Stimulated activated CD4-positive, alpha-beta T cell treated with anti-CD3 and anti-CD28 coated beads, Interleukin-12 subunit alpha, Interleukin-12 subunit beta, amount 100 ng/mL, for 48 hours (primary cell): ENCODE measurements around the gene KLF5.
"Not testable (repeated sequence)": the region's sequence is repeated elsewhere in the genome, so short reads cannot be mapped to it uniquely, and the experiment has no call there.

Experiments used
- DNase-seq, 3 donors: peaks; one replicate each; pipeline ENCODE4 v3.0.0-alpha.2; 2020; ENCODE audit warnings: low read depth in 2 of 3, low spot score in 1 of 3

The KLF5 gene

GRCh38 chr13:73082895-73083294 is 24.1 kb downstream of the KLF5 start:
- no peak for DNase-seq

GRCh38 chr13:73088332-73088935 is 29.6 kb downstream of the KLF5 start:
- no peak for DNase-seq

DNA sequence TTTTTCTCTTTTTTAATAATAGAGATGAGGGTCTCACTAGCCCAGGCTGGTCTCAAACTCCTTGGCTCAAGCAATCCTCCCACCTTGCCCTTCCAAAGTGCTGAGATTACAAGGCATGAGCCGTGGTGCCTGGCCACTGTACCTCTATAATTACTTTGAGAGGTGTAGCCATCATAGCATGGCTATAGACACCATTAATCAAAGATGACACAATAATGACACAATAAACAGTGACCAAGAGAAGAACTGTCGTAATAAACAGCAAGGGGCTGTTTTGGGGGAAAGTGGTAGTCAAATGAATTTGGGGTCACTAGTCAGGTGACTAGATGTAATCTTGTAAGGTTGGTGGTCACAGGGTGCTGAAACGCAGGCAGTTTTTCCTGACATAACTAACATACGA is 30.4 kb downstream of the KLF5 start:
- no peak for DNase-seq

GRCh38 chr13:73090116-73090822 is 31.5 kb downstream of the KLF5 start:
- DNase-seq, result no peak

DNA sequence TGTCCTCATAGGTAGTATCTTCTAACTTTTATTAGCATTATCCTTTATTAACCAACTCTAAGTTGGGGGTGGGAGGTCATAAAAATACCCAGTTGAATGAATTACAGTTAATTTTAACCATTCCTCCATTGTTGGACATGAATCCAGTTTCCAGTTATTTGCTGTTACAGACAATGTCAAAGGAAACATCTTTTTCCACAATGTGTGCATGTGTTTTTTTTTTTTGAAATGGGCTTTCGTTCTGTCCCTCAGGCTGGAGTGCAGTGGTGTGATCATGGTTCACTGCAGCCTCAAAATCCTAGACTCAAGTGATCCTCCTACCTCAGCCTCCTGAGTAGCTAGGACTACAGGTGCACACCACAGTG is 32.0 kb downstream of the KLF5 start:
- DNase-seq, result no peak

GRCh38 chr13:73092829-73093228 is 34.0 kb downstream of the KLF5 start:
- DNase-seq, result no peak

GRCh38 chr13:73096173-73096572 is 37.4 kb downstream of the KLF5 start:
- no peak for DNase-seq

GRCh38 chr13:73096638-73097037 is 37.8 kb downstream of the KLF5 start:
- DNase-seq, result no peak

- not testable (repeated sequence) for DNase-seq
Observed at GRCh38 chr13:73100781-73101180, 42.0 kb downstream of the KLF5 start.

DNA sequence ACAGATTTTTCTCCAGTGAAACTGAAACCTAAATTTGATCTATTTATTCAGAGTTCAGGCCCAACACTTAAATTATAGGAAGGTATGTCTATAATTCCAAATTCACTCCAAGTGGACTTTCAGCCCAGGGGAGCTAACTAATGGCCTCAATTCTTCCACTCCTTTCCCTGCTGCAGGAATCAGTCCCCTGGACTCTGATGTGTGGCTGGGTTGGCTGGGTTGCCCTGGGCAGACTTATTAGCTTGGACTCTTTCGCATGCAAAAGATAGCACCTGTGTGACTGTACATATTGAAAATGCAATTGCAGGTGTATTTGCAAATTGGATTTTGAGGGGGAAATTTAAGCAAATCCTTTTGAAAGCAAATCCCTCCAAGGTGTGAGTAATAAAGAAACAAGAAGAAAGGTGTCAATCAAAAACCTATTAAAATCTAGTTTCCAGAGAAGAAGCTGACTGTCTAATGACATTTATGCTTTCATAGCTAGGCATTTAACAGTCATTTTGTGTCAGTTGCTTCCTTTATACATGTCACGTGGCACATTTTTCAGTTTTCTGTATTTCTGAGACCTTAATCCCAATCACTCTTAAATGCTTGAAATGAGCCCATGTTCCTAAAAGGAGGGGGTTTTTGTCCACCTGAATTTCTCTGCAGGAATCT is 42.7 kb downstream of the KLF5 start:
- DNase-seq, result no peak

- no peak for DNase-seq
Observed at GRCh38 chr13:73103238-73103637, 44.4 kb downstream of the KLF5 start.

DNA sequence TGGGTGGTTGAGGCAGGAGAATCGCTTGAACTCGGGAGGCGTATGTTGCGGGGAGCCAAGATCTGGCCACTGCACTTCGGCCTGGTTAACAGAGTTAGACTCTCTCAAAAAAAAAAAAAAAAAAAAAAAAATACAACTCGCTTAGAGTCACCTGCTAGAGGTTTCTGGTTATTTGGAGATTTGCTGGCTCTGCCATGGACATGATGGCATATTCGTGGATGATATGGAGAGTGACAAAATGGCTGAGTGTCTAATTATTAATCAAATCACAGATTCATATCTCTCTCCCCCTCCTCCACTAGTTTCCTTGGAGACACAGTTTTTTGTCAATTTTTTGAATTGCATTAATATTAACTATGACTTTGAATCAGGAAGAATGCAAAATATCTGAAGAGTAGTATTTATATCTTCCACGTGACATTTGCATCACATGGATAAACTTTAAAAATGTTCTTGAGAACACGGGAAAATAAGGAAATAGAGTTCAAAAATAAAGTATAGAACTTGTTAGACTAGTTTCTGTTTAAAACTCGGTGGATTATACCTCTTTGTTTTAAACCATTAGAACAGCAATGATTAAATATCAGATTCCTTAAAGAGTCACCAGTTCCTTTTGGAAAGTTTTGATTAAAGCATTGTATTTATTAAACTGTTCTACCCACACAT is 47.8 kb downstream of the KLF5 start:
- DNase-seq, result no peak

GRCh38 chr13:73107481-73107880 is 48.7 kb downstream of the KLF5 start:
- no peak for DNase-seq

DNA sequence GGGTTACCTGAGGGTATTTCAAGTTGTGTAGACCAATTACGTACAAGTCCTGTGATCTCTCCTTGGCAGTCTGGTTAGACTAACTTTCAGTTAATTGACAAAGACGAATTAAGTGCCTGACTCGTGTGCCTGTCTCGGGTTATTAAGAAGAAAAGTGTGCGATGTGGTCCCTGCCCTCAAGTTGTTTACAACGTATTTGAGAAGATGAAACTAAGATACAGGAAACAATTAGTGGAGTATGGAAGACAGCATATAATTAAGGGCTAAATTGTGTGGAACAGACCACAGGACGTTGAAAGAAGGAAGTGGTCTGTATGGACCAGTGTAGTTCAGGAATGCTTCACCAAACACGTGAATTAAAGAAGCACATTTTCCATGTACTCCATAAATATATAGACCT is 49.2 kb downstream of the KLF5 start:
- DNase-seq, result no peak

DNA sequence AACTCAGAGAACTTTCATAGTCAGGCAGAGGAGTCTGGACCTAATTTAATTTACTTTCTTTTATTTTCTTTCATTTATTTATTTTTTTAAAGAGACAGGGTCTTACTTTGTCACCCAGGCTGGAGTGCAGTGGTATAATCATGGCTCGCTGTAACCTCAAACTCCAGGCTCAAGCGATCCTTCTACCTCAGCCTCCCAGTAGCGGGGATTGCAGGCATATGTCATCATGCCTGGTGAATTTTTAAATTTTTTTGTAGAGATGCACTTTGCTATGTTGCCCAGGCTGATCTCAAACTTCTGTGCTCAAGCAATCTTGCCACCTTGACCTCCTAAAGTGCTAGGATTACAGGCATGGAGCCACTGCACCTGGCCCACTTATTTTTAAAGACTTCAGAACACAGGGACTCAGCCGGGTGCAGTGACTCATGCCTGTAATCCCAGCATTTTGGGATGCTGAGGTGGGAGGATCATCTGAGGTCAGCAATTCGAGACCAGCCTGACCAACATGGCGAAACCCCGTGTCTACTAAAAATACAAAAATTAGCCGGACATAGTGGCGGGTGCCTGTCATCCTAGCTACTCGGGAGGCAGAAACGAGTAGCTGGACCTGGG is 50.6 kb downstream of the KLF5 start:
- no peak for DNase-seq

DNA sequence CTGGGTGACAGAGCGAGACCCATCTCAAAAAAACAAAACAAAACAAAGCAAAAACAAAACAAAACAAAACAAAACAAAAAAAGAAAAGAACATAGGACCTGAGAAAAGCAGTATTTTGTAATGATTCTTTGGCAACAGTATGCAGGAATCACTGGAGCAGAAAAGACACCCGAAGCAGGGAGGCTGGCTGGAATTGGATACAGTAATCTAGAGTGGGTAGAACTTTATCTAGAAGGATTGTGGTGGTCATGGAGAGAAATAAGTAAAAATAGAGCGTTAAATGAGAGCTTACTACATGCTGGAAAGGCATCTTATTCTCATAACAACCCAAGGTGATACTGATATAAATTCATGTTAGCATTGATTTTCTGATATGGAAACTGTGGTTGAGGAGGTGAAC is 51.2 kb downstream of the KLF5 start:
- no peak for DNase-seq

DNA sequence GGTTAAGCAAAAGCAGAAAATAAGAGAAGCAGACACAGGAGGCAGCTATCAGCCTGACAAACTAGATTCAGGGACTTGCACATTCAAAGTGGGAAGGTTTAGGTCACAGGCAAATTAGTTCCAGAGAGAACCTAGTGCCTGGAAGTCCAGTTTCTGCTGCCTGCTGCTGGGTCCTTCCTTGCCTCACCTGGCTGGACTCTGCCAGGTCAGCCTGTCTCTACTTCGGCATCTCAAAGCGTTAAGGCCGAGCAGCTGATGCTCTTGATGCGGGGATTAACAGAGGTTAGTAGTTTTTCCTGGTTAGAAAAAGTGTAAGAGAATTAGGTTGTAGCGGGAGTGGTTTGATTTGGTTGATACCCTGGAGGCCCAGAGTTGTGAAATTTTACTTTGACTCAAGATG is 52.0 kb downstream of the KLF5 start:
- no peak for DNase-seq

DNA sequence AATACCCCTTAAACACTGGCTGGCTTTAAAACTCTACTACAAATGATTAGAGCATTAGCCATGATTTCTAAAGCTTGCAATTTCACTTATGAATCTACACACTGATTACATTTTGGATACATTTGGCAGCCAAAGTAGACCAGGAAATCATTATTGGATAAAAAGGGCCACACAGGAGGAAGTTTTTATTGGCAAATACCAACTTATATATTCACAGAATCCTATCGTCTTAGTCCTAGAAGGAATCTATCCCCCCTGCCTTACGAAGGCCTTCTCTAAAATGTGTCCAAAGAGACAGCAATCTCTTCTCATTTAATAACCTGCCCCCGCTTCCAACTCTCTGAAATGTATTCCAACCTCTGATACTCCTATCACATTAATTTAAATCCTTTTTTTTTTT is 52.5 kb downstream of the KLF5 start:
- no peak for DNase-seq

DNA sequence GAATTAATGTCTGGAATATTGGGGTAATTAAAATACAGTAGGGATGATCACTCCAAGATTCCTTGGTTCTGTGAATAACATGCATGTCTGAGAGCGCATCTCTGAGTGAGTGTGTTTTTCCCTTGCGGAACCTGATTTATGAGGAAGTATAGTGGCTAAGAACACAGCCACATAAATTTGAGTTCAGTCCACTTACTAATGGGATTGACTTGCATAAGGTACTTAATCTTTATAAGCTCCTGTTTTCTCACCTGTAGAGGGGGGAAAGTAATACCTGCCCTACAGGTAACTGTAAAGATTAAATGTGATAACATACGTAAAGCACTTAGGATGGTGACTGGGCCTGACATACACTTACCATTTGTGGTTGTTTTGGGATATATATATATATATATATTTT is 60.8 kb downstream of the KLF5 start:
- DNase-seq, result no peak
